GM18870 (cell line): Measurements from ENCODE around the gene JAG2.

Source experiments
- ATAC-seq: cut with Tn5 transposase; IDR thresholded peaks from one replicate; pipeline ENCODE4 v1.9.1; 2021; ENCODE audit warnings: moderate library complexity; ENCODE audit not compliant: unreplicated experiment

Gene JAG2

GRCh38 chr14:105096206-105096875 is 72.2 kb downstream of the JAG2 start:
- ATAC-seq: no peak

- ATAC-seq: no peak
Measured at GRCh38 chr14:105095236-105095805, 73.3 kb downstream of the JAG2 start.

- ATAC-seq: no peak
Measured at GRCh38 chr14:105094193-105094907, 74.2 kb downstream of the JAG2 start.

GRCh38 chr14:105093431-105094192 is 75.0 kb downstream of the JAG2 start:
- ATAC-seq: no peak

GRCh38 chr14:105093038-105093430 is 75.5 kb downstream of the JAG2 start:
- no peak for ATAC-seq

- no peak for ATAC-seq
Measured at GRCh38 chr14:105092171-105093037, 76.2 kb downstream of the JAG2 start.

GRCh38 chr14:105091517-105092170 is 76.9 kb downstream of the JAG2 start:
- ATAC-seq: no peak

- ATAC-seq: no peak
Measured at GRCh38 chr14:105091054-105091516, 77.5 kb downstream of the JAG2 start.
